GM21529 (cell line): ENCODE data around the gene B3GALT2.

Experiments used
- ATAC-seq: cut with Tn5 transposase; IDR thresholded peaks from one replicate; pipeline ENCODE4 v1.9.1; 2021; ENCODE audit not compliant: unreplicated experiment

Gene B3GALT2

DNA sequence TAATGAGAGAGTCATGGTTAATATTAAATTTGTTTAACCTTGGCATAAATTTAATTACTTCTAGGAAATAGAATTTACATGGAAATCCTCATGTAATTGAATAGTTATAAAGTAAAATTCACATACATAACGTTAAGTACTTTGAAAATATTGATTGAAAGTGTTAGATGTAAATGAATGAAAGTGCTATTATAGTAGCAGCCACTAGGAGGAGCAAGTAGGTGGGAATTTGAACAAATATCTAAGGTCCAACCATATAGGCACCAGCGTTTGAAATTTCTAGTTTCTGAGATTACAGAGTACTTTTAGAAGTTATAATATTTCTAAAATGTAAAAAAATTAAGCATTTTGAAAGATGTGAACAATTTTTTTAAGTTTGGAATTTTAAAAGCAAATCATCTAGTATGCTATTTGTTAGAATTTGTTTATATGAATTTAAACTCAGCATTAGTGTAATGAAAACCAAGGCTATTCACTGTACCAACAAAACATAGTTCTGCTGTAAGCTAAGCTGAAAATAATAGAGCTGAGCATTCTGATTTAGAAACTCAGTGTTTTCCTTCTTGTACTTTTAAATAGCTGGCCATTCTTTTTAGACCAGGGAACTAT lies 3.3 kb downstream of the B3GALT2 start:
- ATAC-seq: peak; percentile 83

DNA sequence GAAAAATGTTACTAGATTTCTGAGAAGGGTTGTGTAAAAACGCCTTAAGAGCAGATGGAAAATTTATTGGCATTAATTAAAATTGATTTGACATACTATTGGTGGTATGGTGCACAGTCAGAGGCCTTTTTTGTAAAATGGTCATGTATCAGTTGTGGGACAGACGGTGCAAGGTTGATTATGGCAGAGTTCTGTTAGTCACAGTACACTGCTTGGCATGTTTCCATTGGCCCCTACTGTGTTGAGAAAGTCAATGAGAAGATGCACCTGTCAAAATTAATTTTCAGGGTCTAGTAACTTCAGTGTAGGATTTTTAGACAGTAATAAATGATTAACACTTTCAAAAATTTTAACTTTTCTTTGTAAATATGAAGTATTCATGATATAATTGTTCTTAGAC lies 4.4 kb downstream of the B3GALT2 start:
- ATAC-seq: no peak

DNA sequence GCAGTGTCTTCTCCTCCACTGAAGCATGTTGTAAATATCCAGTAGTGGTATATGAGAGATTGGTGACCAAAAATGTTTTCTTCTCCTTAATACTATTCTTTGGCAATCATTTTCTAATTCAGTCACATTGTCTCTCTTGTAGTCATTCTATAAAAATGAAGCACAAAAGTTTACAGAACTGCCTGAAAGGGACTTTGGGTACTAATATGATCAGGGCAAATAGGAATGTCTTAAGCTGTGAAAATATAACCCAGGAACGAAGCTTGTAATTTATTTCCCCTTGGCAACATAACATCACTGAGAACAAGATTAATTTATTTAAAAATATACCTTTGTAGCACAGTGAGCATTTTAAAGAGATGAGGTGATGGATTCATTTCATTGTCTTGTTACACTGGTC lies 4.9 kb downstream of the B3GALT2 start:
- ATAC-seq: no peak

DNA sequence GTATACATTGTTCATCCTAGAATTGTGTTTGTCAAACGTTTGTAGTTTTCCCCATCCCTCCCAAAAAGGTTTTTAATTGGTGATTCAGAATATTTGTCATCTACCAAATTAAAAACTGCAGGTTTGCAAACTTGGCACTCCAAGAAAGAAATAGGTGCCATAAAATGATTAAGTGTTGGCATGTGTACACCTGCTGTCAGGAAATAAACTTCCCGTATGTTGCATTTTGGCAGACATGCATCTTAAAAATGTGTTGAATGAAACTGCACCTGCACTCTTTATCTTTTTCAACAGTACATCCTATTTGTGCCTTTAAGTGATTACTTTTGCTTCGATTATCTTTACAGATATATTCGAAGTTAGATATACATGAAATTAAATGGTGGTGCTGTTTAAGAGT lies 7.3 kb downstream of the B3GALT2 start:
- no peak for ATAC-seq

DNA sequence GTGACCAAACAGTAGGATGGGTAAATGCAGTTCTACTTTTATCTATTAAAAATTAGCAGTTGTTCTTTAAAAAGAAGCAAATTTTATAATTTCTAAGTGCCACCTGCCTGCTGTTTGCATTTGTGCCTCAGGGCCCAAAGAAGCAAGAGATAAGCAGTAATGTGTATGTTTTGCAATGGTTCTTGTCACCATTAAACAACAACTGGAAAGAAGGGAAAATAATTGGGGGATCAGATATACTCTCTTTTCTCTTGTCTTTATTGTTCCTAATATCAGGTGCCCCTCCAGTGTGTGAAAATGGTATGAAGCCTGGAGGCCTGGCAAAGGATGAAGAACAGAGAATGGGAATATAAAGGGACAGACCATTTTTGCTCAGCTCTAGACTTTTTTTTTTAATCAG lies 9.6 kb downstream of the B3GALT2 start:
- ATAC-seq: no peak

DNA sequence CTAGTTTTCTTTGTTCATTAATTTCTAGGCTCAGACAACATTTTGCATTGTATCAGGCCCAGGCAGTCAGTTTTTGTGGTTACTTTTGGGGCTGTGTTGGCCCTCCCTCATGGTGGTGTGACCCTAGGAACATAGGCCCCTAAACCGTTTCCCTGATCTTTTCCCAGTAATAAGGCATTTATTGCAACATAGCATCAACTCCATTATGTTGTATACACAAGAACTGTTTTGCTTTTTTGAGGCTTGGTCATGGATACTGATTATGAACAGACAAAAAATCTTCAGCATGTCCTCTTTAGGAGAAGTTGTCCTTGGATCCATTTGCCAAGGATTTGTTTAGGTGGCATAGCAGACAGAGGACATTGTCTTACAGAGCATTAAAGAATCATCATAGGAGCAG lies 10.3 kb downstream of the B3GALT2 start:
- ATAC-seq: no peak

DNA sequence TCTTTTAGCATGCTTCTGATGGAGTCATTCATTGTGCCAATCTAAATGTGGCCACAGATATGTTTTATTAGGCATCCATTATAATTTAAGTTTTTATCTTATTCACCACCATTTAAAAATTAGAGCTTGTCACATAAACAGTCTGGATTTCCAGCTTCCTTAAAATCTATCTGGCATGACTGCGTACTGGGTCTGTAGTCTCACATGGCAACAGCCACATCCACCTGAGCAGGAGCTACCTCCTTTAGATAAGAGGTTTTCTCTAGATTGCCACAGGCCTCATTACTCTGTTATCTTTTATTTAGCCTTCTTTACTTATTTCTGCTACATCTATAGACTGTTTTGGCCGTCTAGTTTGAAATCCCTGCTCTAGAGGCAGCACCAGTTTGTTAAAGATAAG lies 29.1 kb downstream of the B3GALT2 start:
- ATAC-seq: no peak

DNA sequence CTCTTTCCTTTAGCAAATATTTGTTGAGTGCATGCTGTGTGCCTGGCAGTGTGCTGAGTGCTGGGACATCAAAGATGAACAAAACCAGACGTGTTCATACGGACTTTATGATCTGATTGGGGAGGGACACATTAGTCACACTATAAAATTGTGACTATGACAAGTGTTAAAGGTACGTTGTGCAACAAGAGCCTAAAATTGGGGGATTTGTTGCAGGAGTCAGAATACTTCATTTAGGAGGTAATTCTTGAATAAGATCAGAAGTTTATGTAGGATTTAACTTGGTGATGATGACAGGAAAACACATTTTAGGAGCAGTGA lies 29.6 kb downstream of the B3GALT2 start:
- ATAC-seq: no peak

DNA sequence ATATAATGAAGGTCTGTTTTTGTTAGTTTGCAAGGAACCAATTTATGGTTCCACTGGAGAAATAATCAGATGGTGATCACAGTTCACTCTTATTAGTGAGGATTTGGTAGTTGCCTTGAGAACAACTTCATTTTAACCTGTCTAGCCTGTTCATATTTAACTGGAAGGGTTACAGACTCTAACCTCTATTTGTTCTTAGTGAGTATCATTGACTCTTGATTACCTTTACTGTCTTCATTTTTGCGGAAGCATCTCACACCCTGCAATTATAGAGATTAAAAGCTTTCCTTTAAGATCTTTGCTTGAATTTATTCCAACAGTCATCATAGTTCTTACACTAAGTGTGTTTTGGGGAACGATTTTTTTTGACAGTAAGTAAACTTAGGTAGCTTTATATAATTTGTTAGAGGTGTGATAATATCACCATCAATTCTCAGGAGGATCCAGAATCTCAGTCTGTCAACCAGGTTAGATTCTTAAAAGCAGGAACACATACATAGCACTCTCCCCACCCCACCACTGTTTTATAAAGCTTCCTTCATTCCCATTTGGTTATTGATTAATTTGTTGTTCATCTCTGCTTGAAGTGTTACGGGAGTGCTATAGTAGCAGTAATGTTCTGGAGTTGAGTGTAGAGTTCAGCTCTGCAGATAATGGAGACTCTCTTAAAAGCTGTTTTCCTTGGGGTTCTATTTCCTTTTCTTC lies 30.1 kb downstream of the B3GALT2 start:
- no peak for ATAC-seq

DNA sequence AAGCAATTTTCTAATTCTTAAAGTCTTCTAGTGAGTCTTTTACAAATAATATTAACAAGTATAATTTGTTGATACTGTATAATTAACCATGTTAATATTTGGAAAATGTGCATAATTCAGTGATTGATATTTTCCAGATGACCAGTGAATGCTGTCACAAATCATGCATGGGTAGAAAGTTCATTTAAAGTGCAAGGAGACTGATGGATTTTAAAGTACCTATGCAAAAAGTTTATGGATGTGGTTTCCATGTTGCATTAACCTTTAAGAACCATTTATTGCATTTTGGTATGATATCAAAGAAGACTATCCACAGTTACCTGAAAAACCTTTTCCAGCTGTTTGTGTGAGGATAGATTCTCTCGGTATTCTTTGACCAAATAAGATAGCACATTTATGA lies 41.4 kb downstream of the B3GALT2 start:
- ATAC-seq: no peak

DNA sequence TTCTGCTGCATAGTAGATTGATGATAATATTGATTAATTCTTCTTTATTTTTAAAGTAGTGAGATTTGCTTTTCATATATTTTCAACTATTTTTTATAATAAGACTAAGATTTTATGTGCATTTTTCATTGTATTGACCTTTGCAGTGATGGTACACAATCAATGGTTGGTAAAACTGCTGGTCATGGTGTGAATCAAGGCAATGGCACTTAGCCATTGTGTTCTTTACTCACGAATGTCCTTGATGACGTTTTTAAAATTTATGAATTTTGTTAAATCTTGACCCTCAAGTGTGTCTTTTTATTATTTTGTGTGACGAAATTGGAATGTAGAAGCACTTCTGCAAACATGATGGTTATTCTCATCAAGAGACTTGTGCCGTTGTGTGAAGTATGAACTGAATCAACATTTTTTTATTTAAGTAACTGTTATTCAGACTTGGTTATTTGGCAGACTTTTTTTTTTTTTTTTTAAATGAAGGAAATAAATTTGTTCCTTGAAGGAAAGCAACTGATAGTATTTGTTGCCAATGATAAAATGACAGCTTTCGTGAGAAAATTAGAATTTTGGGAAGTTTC lies 42.0 kb downstream of the B3GALT2 start:
- ATAC-seq: no peak

DNA sequence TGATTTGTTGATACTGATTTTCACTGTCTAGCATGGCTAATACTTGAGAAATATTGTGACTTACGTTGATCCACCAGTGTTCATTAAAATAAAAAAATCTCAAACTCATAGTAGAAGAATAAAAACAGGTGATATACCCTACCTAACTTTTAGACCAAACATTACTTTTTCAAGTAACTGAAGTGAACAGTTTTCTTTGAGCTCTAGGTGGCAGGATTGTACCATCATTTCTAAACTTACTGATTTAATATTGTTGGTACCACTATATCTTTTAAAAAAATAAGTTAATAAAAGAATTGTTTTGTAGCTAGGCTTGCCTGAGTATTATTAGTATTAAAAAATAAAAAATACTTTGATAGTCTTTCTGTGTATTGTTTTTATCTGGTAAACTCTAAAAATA lies 43.1 kb downstream of the B3GALT2 start:
- no peak for ATAC-seq

DNA sequence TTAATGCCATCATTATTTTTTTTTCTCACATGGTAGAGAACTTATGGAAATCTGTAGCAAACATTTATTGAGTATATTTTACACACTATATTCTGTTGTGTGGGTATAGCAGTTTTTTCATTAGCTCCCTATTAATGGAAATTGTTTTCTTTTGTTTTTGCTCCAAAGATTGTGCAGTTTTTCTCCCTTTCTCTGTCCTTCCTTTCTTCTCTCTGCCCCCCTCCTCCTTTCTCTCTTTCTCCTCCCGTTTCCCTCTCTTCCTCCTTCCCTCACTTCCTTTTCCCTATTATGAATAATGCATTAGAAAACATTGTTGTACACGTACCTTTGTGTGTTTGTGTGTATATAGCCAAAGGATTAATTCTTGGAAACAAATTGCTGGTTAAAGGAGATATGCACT lies 44.0 kb downstream of the B3GALT2 start:
- ATAC-seq: no peak

DNA sequence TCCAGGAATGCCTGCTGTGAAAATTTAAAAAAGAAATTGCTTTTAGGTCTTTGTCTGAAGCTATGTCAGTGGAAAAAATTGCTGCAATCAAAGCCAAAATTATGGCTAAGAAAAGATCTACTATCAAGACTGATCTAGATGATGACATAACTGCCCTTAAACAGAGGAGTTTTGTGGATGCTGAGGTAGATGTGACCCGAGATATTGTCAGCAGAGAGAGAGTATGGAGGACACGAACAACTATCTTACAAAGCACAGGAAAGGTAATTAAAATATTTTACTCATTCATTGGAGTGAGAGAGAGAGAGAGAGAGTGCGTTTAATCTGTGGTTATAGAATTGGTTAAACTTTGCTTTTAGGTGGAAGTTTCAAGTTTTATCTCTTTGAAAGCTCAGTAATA lies 44.6 kb downstream of the B3GALT2 start:
- no peak for ATAC-seq

DNA sequence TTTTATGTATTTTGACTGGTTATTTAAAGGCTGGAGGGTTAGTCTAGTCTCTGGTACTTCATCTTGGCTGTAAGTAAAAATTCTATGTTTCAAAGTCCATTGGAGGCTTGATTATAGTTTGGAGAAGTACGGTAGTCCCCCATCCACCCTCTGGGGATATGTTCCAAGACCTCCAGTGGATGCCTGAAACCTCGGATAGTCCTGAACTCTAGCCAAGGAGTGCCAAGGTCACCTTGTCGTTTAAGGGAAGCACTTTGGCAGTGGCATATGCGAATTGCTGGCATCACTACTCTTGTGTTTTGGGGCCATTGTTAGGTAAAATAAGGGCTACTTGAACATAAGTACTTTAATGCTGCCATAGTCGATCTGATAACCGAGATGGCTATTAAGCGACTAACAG lies 46.2 kb downstream of the B3GALT2 start:
- ATAC-seq: no peak

DNA sequence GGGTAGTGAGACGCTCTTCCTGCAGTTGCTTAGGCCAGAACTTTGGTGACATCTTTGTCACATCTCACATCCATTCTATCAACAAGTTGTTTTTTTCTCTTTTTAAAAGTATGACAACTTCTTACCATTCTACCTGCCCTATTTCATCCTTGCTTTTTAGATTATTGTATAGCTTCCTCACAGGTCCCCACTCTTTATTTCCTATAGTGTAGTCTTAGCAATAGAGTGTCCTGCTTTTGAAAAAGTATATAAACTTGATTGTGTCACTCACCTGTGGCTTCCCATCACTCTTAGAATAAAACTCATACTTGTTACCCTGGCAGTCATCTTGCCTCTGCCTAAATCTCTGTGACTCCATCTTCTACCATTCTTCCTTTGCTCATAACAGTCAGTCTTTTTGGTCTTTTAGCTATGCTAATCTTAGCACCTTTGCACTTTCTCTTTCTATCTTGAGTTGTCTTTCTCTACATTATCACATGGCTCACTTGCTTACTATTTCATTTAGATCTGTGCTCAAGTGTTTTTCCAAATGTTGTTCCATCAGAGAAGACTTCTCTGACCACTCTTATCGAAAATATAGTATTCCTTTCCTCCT lies 55.0 kb downstream of the B3GALT2 start:
- peak; percentile 68 for ATAC-seq
